K562 (cell line): ENCODE data around the gene UQCRC1. TPM values are rescaled to one million over a fixed set of nuclear protein-coding genes. Genes with fewer than 3 reads are reported as not detected.

Source experiments
- DDX20 ChIP-seq: fragments of 450-650 bp; IDR thresholded peaks from 2 replicates; pipeline ENCODE4 v1.6.1; 2016; ENCODE audit warnings: missing genetic modification characterization, low read depth, mild to moderate bottlenecking, missing compliant biosample characterization, moderate library complexity
- IFI16 ChIP-seq: fragments of 250-450 bp; sonication (Bioruptor Pico); IDR thresholded peaks from 2 replicates; pipeline ENCODE4 v2.1.2; 2022; ENCODE audit warnings: mild to moderate bottlenecking, inconsistent platforms
- KAT7 ChIP-seq: sonication (generic); formaldehyde crosslinking; IDR thresholded peaks from 2 replicates; pipeline ENCODE4 v1.8.0; 2022; ENCODE audit warnings: missing genetic modification reagents, mild to moderate bottlenecking, borderline replicate concordance
- MEF2A ChIP-seq: IDR thresholded peaks from 2 replicates; pipeline ENCODE4 v1.6.1; 2011; ENCODE audit warnings: low read depth, mild to moderate bottlenecking, low read length, moderate library complexity; ENCODE audit not compliant: control insufficient read depth
- MYC ChIP-seq, 2 experiments: fragments of 250-450 bp in 1 of 2; sonication (Bioruptor Pico) in 1 of 2; IDR thresholded peaks; 2 replicates each; pipeline versions ENCODE4 v1.5.1 to v1.6.1; 2012 to 2021; ENCODE audit warnings: low read depth in 2 of 2, borderline replicate concordance in 1 of 2, improper control_type of control experiment in 1 of 2, low read length in 1 of 2, mild to moderate bottlenecking in 1 of 2, moderate library complexity in 1 of 2
- NR2F6 ChIP-seq: fragments of 450-650 bp; formaldehyde crosslinking; IDR thresholded peaks from 2 replicates; pipeline ENCODE4 v1.4.0; 2020; ENCODE audit warnings: mild to moderate bottlenecking
- PCBP1 ChIP-seq: fragments of 200-400 bp; formaldehyde crosslinking; IDR thresholded peaks from 2 replicates; pipeline ENCODE4 v1.6.1; 2018; ENCODE audit warnings: mild to moderate bottlenecking, low read depth, low read length; ENCODE audit not compliant: poor library complexity, severe bottlenecking
- ZNF79 ChIP-seq: fragments of 250-450 bp; sonication (Bioruptor Pico); IDR thresholded peaks from 2 replicates; pipeline ENCODE4 v1.4.0; 2020; ENCODE audit warnings: low read depth, mild to moderate bottlenecking, moderate library complexity
- polyA plus RNA-seq, 8 experiments: library from polyadenylated mRNA; depleted of rRNA in 4 of 8; stranded (reverse) in 5 of 8; unstranded in 3 of 8; fragments of >200 nt; fragmentation: Nextera tagmentation in 2 of 8; fragmentation: Illumina TruSeq in 1 of 8; extraction: Ambion mirVana in 2 of 8; extraction: Trizol in 1 of 8; gene quantifications; 2 replicates each; pipeline versions ENCODE4 v1.2.1 to v1.2.3, GENCODE V29; 2011 to 2014; ENCODE audit warnings: inconsistent platforms in 1 of 8, missing spikeins in 1 of 8
- total RNA-seq, 7 experiments: library from RNA; depleted of rRNA in 6 of 7; stranded (reverse); fragments of >200 nt in 6 of 7; fragmentation: Illumina TruSeq in 2 of 7; extraction: Trizol in 2 of 7; gene quantifications; 2 replicates each; pipeline versions ENCODE4 v1.2.1 to v1.2.3, GENCODE V29; 2011 to 2021; ENCODE audit warnings: low replicate concordance in 1 of 7
- TF ChIP-seq, protein P1 (sequence below), 2 experiments: fragments of 450-650 bp; formaldehyde crosslinking in 1 of 2; IDR thresholded peaks; 2 replicates each; pipeline versions ENCODE4 v1.4.0 to v1.6.1; 2014 to 2020; ENCODE audit warnings: mild to moderate bottlenecking in 2 of 2, borderline replicate concordance in 1 of 2, low read depth in 1 of 2

The UQCRC1 gene
- total and polyA plus RNA-seq, 9 of the 15 experiments (the other 6 are each of a cell fraction or from before 2014, with no cell fraction given), result 125 to 424 (median 268) TPM

DNA sequence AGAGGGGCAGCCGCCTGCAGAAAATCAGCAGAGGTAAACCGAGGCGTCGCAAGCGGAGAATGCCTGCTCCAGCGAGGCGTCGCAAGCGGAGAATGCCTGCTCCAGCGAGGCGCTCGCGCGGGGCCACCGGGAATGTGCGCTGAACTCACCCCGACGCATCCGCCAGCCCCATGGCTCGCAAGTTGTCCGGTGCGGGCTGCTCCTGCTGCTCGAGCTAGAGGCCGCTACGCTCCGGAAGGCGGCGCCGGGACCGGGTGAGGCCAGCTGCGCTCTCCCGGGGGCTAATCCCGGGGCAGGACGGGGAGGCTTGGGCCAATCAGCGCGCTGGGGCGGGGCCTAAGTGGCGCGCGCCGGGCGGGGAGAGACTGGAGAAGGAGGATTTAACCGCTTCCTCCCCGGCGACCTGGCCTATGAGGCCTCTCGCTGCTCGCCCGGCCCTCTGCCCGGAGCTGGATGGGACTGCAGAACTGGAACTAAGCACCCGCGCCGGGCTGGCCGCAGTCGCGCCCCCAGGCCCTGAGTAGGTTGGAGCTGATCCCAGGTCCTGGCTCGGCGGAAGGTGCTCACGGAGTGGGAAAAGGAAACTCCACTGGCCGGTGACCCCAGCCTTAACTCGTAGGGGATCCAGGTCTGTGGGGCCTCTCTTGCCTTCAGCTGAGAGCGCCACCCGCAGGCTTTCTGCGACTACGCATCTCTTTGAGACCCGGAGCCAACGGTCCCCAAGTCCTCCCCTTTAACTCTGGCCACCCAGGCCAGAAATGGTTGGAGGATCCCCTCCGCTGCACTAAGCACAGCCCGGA, 26.0 kb upstream of the UQCRC1 start, which contains the start of gene SLC26A6 (continued):
- TF ChIP-seq, protein P1, sequence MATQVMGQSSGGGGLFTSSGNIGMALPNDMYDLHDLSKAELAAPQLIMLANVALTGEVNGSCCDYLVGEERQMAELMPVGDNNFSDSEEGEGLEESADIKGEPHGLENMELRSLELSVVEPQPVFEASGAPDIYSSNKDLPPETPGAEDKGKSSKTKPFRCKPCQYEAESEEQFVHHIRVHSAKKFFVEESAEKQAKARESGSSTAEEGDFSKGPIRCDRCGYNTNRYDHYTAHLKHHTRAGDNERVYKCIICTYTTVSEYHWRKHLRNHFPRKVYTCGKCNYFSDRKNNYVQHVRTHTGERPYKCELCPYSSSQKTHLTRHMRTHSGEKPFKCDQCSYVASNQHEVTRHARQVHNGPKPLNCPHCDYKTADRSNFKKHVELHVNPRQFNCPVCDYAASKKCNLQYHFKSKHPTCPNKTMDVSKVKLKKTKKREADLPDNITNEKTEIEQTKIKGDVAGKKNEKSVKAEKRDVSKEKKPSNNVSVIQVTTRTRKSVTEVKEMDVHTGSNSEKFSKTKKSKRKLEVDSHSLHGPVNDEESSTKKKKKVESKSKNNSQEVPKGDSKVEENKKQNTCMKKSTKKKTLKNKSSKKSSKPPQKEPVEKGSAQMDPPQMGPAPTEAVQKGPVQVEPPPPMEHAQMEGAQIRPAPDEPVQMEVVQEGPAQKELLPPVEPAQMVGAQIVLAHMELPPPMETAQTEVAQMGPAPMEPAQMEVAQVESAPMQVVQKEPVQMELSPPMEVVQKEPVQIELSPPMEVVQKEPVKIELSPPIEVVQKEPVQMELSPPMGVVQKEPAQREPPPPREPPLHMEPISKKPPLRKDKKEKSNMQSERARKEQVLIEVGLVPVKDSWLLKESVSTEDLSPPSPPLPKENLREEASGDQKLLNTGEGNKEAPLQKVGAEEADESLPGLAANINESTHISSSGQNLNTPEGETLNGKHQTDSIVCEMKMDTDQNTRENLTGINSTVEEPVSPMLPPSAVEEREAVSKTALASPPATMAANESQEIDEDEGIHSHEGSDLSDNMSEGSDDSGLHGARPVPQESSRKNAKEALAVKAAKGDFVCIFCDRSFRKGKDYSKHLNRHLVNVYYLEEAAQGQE (IDR thresholded peaks at IDR 0.05; ENCODE audit: borderline replicate concordance), result peak; percentile 60
- TF ChIP-seq, protein P1 (CRISPR knock-in tag; IDR thresholded peaks at IDR 0.05; ENCODE audit: low read depth), result no peak; the same call in 1 of the 2 replicates
- no peak for TF ChIP-seq ZNF79
- no peak for TF ChIP-seq NR2F6 (CRISPR knock-in tag)
- peak; percentile 35; the same call in 1 of the 2 replicates for TF ChIP-seq MYC (IDR thresholded peaks at IDR 0.05; ENCODE audit: low read depth, low read length)
- TF ChIP-seq MYC (CRISPR knock-in tag; IDR thresholded peaks at IDR 0.05; ENCODE audit: borderline replicate concordance, low read depth), result no peak
- no peak for TF ChIP-seq DDX20 (tag)
- TF ChIP-seq IFI16, result no peak
- peak; percentile 91; the same call in 1 of the 2 replicates for TF ChIP-seq KAT7
- peak; percentile 30 for TF ChIP-seq PCBP1
- no peak for TF ChIP-seq MEF2A
- TF ChIP-seq, all 486 proteins: peak for 85
